K562 (cell line): ENCODE data around the gene KRTAP5-4. TPM values are rescaled to one million over a fixed set of nuclear protein-coding genes. Genes with fewer than 3 reads are reported as not detected.

ENCODE experiments used
- ELF2 ChIP-seq: fragments of 250-450 bp; sonication (Bioruptor Pico); IDR thresholded peaks from 2 replicates; pipeline ENCODE4 v1.5.0; 2021; ENCODE audit warnings: mild to moderate bottlenecking
- LARP7 ChIP-seq: fragments of 450-650 bp; IDR thresholded peaks from 2 replicates; pipeline ENCODE4 v1.6.1; 2016
- MBD2 ChIP-seq: sonication (generic); IDR thresholded peaks from 2 replicates; pipeline ENCODE4 v1.6.1; 2016; ENCODE audit warnings: low read depth, borderline replicate concordance
- NUFIP1 ChIP-seq: fragments of 450-650 bp; IDR thresholded peaks from 2 replicates; pipeline ENCODE4 v1.6.1; 2018; ENCODE audit not compliant: partially characterized antibody
- RBM15 ChIP-seq: fragments of 200-400 bp; formaldehyde crosslinking; IDR thresholded peaks from 2 replicates; pipeline ENCODE4 v1.6.1; 2018; ENCODE audit warnings: mild to moderate bottlenecking, low read length, moderate library complexity; ENCODE audit not compliant: insufficient read depth
- RREB1 ChIP-seq: fragments of 250-450 bp; sonication (Bioruptor Pico); IDR thresholded peaks from 2 replicates; pipeline ENCODE4 v1.4.0; 2020
- SAFB ChIP-seq: fragments of 200-400 bp; formaldehyde crosslinking; IDR thresholded peaks from 2 replicates; pipeline ENCODE4 v1.6.1; 2017; ENCODE audit warnings: low read depth, low read length, borderline replicate concordance
- STAT6 ChIP-seq: sonication (generic); formaldehyde crosslinking; IDR thresholded peaks from 2 replicates; pipeline ENCODE4 v1.8.1; 2023; ENCODE audit warnings: mild to moderate bottlenecking, missing genetic modification reagents
- ZNF398 ChIP-seq: fragments of 250-450 bp; sonication (Bioruptor Pico); IDR thresholded peaks from 2 replicates; pipeline ENCODE4 v1.8.0; 2021; ENCODE audit warnings: moderate library complexity, mild to moderate bottlenecking, inconsistent platforms
- ZNF740 ChIP-seq, 3 experiments: fragments of 200-800 bp in 1 of 3; sonication (Bioruptor generic) in 1 of 3; sonication (generic) in 1 of 3; formaldehyde crosslinking in 1 of 3; IDR thresholded peaks; 2 replicates each; pipeline versions ENCODE4 v1.6.1 to v1.8.0; 2016 to 2022; ENCODE audit warnings: mild to moderate bottlenecking in 2 of 3, missing compliant biosample characterization in 2 of 3, missing genetic modification characterization in 2 of 3, missing genetic modification reagents in 1 of 3
- ZNF780A ChIP-seq: fragments of 250-450 bp; sonication (Bioruptor Pico); IDR thresholded peaks from 2 replicates; pipeline ENCODE4 v1.5.0; 2021; ENCODE audit warnings: mild to moderate bottlenecking
- polyA plus RNA-seq, 8 experiments: library from polyadenylated mRNA; depleted of rRNA in 4 of 8; stranded (reverse) in 5 of 8; unstranded in 3 of 8; fragments of >200 nt; fragmentation: Nextera tagmentation in 2 of 8; fragmentation: Illumina TruSeq in 1 of 8; extraction: Ambion mirVana in 2 of 8; extraction: Trizol in 1 of 8; gene quantifications; 2 replicates each; pipeline versions ENCODE4 v1.2.1 to v1.2.3, GENCODE V29; 2011 to 2014; ENCODE audit warnings: inconsistent platforms in 1 of 8, missing spikeins in 1 of 8
- total RNA-seq, 7 experiments: library from RNA; depleted of rRNA in 6 of 7; stranded (reverse); fragments of >200 nt in 6 of 7; fragmentation: Illumina TruSeq in 2 of 7; extraction: Trizol in 2 of 7; gene quantifications; 2 replicates each; pipeline versions ENCODE4 v1.2.1 to v1.2.3, GENCODE V29; 2011 to 2021; ENCODE audit warnings: low replicate concordance in 1 of 7
- TF ChIP-seq, protein P1 (sequence below): fragments of 250-450 bp; sonication (Bioruptor Pico); IDR thresholded peaks from 2 replicates; pipeline ENCODE4 v1.4.0; 2020; ENCODE audit warnings: borderline replicate concordance

KRTAP5-4 gene
- total and polyA plus RNA-seq, 9 of the 15 experiments (the other 6 are each of a cell fraction or from before 2014, with no cell fraction given) = not detected

DNA sequence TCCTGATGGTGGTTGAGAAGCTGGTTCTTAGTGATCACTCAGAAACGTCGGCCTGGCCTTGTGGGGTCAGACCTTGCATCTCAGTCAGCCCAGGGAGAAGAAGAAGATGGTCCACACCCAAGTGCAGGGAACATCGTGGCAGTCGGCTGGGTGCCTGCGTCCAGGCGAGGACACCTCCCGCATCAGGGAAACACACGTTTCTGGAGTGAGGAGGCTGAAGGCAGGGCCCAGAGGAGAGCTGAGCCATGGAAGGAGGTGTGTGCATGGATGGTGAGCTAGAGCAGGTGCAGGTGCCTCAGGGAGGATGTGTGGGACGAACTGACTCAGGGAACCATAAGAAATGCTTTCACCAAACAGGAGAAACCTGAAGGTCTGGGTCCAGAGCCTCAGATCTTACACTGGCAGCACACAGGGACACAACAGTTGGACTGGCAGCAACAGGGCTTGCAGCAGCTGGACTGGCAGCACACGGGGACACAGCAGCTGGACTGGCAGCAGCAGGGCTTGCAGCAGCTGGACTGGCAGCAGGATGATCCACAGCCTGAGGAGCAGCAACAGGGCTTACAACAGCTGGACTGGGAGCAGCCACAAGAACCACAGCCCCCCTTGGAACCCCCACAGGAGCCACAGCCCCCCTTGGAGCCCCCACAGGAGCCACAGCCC, 24.5 kb downstream of the KRTAP5-4 start (continued):
- no peak for TF ChIP-seq RREB1 (CRISPR knock-in tag)
- TF ChIP-seq STAT6 (CRISPR knock-in tag) = no peak
- no peak for TF ChIP-seq ELF2 (CRISPR knock-in tag)
- no peak for TF ChIP-seq ZNF398 (CRISPR knock-in tag)
- no peak for TF ChIP-seq RBM15
- TF ChIP-seq, protein P1, sequence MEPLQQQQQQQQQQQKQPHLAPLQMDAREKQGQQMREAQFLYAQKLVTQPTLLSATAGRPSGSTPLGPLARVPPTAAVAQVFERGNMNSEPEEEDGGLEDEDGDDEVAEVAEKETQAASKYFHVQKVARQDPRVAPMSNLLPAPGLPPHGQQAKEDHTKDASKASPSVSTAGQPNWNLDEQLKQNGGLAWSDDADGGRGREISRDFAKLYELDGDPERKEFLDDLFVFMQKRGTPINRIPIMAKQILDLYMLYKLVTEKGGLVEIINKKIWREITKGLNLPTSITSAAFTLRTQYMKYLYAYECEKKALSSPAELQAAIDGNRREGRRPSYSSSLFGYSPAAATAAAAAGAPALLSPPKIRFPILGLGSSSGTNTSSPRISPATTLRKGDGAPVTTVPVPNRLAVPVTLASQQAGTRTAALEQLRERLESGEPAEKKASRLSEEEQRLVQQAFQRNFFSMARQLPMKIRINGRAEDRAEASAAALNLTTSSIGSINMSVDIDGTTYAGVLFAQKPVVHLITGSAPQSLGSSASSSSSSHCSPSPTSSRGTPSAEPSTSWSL (CRISPR knock-in tag) = no peak
- no peak for TF ChIP-seq SAFB
- TF ChIP-seq MBD2 = no peak
- TF ChIP-seq ZNF780A (CRISPR knock-in tag) = no peak
- no peak for TF ChIP-seq LARP7
- TF ChIP-seq NUFIP1 = no peak
- TF ChIP-seq ZNF740 (CRISPR knock-in tag; IDR thresholded peaks at IDR 0.05) = no peak
- TF ChIP-seq ZNF740 (tag; IDR thresholded peaks at IDR 0.05) = no peak
